NCI-H2171 treated with DMSO at 0.1 percent for 48 hours (cell line): ENCODE data around the gene RPS16.

Source experiments
- DNase-seq: peaks from one replicate; lab custom pipeline; 2025; lab: John Stamatoyannopoulos, UW

RPS16 gene

GRCh38 chr19:39388657-39389056 lies 47.1 kb downstream of the RPS16 start:
- no peak for DNase-seq

- no peak for DNase-seq
Observed at GRCh38 chr19:39386557-39386956, 49.2 kb downstream of the RPS16 start.

DNA sequence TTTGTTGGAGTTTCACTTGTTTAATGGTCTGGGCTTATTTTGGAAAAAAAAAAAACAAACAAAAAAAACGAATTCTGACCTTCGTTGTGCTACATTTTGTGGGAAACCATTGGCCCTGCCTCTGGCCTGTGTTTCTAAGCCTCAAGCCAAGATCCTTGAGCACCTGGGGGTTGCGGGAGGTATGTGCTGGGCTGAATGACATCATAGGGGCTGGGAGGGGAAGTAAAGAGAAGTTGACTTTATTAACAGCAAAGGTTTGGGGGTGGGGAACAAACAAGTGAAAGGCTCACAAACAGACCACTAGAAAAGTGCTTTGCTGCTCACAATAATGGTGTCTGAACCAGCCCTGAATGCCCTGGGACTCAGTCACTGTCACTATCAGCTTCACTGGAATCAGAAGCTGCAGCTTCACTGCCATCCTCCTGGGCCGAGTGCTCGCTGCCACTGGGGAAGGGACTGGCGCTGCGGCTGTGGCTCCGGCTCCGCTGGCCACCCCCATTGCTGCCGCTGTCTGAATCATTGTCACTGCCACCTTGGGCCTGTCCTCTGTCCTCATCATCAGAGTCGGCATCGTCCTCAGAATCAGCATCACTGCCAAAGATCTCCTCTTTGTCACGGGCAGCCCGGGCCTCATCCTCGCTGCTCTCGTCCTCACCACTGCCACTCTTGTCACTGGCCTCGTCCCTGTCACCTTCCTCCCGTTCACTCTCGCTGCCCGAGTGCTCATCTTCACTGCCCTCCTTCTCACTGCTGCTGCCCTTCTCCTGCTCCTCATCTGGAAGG lies 49.9 kb downstream of the RPS16 start:
- DNase-seq = no peak

- no peak for DNase-seq
Observed at GRCh38 chr19:39384839-39385568, 50.7 kb downstream of the RPS16 start.
